Measurements from ENCODE around the gene ZNRF1. TPM values are rescaled to one million over a fixed set of nuclear protein-coding genes. Genes with fewer than 3 reads are reported as not detected.
A peak's percentile ranks its signal among the peaks of the same experiment; 100 is the strongest.

ZNRF1 gene
- total RNA-seq, 3 donors from 2014 or later, result 12.8 to 27.5 (median 24.4) TPM

- no peak for DNase-seq (ENCODE audit: low spot score in 2 of 2)
- peaks cover 17 to 22% of the 10 kb centered on the region in 2 donors for H3K4me1 ChIP-seq
- intact Hi-C loops (cut with DNase I; ENCODE audit: low total_unique reads), result no loop called here
Observed at GRCh38 chr16:75101635-75102034, 102.8 kb downstream of the ZNRF1 start.

GRCh38 chr16:75102595-75102994 is 103.8 kb downstream of the ZNRF1 start:
- Histone ChIP-seq H3K27ac (no peak overlapping the region), H3K27me3 (no peaks in the 10 kb centered on the region), H3K4me1 (peaks cover 8 to 19% of the 10 kb centered on the region in 2 donors), H3K36me3 (no peaks in the 10 kb centered on the region), H3K9me3 (no peaks in the 10 kb centered on the region), H3K4me3 (no peak overlapping the region)
- no peak for DNase-seq (ENCODE audit: low spot score in 2 of 2)
- intact Hi-C loops (cut with DNase I; ENCODE audit: low total_unique reads), result no loop called here
- TF ChIP-seq POLR2A (IDR thresholded peaks at IDR 0.05) (no peak), CTCF (IDR thresholded peaks at IDR 0.05) (no peak), POLR2AphosphoS5 (IDR thresholded peaks at IDR 0.05) (no peak)

More at GRCh38 chr16:75101635-75102034, 102.8 kb downstream of the ZNRF1 start:
- no peak for TF ChIP-seq CTCF (IDR thresholded peaks at IDR 0.05)
- no peak for TF ChIP-seq POLR2AphosphoS5 (IDR thresholded peaks at IDR 0.05)
- TF ChIP-seq POLR2A (IDR thresholded peaks at IDR 0.05), result no peak
- Histone ChIP-seq H3K27ac (no peak overlapping the region), H3K27me3 (no peaks in the 10 kb centered on the region), H3K4me3 (no peak overlapping the region), H3K36me3 (no peaks in the 10 kb centered on the region), H3K9me3 (no peaks in the 10 kb centered on the region)

- no peak overlapping the region for H3K4me3 ChIP-seq
- no peaks in the 10 kb centered on the region for H3K36me3 ChIP-seq
- H3K27me3 ChIP-seq, result no peaks in the 10 kb centered on the region
- TF ChIP-seq POLR2A (IDR thresholded peaks at IDR 0.05) (no peak), CTCF (IDR thresholded peaks at IDR 0.05) (no peak), POLR2AphosphoS5 (IDR thresholded peaks at IDR 0.05) (no peak)
- no peak for DNase-seq (ENCODE audit: low spot score in 2 of 2)
- H3K9me3 ChIP-seq, result no peaks in the 10 kb centered on the region
- peaks cover 8 to 10% of the 10 kb centered on the region in 2 donors for H3K4me1 ChIP-seq
- intact Hi-C loops (cut with DNase I; ENCODE audit: low total_unique reads), result no loop called here
- H3K27ac ChIP-seq, result no peak overlapping the region
Observed at GRCh38 chr16:75103994-75104393, 105.2 kb downstream of the ZNRF1 start.

GRCh38 chr16:75104836-75105235 is 106.0 kb downstream of the ZNRF1 start:
- peak overlapping the region; percentile 80 to 85 for H3K27ac ChIP-seq
- TF ChIP-seq CTCF (IDR thresholded peaks at IDR 0.05) (no peak), POLR2A (IDR thresholded peaks at IDR 0.05) (no peak), POLR2AphosphoS5 (IDR thresholded peaks at IDR 0.05) (no peak)

GRCh38 chr16:75105306-75106061 is 106.7 kb downstream of the ZNRF1 start:
- no peaks in the 10 kb centered on the region for H3K36me3 ChIP-seq
- peaks cover 13 to 22% of the 10 kb centered on the region in 2 donors for H3K4me1 ChIP-seq
- no peaks in the 10 kb centered on the region for H3K9me3 ChIP-seq
- H3K4me3 ChIP-seq, result no peak overlapping the region
- peak overlapping the region; percentile 80 to 85 for H3K27ac ChIP-seq
- no peak for DNase-seq (ENCODE audit: low spot score in 2 of 2)
- TF ChIP-seq POLR2A (IDR thresholded peaks at IDR 0.05) (no peak), CTCF (IDR thresholded peaks at IDR 0.05) (no peak), POLR2AphosphoS5 (IDR thresholded peaks at IDR 0.05) (no peak)
- intact Hi-C loops (cut with DNase I; ENCODE audit: low total_unique reads), result no loop called here
- H3K27me3 ChIP-seq, result no peaks in the 10 kb centered on the region

More at GRCh38 chr16:75104836-75105235, 106.0 kb downstream of the ZNRF1 start:
- H3K4me1 ChIP-seq, result peaks cover 13 to 17% of the 10 kb centered on the region in 2 donors
- no peak for DNase-seq (ENCODE audit: low spot score in 2 of 2)
- H3K9me3 ChIP-seq, result no peaks in the 10 kb centered on the region
- intact Hi-C loops (cut with DNase I; ENCODE audit: low total_unique reads), result no loop called here
- H3K36me3 ChIP-seq, result no peaks in the 10 kb centered on the region
- no peak overlapping the region for H3K4me3 ChIP-seq
- no peaks in the 10 kb centered on the region for H3K27me3 ChIP-seq

Data from breast epithelium (tissue), 4 donors.